Sigmoid colon (tissue), 7 donors: Measurements from ENCODE around the gene RETREG1. TPM values are rescaled to one million over a fixed set of nuclear protein-coding genes. Genes with fewer than 3 reads are reported as not detected.

Source experiments
- DNase-seq: peaks from one replicate; pipeline ENCODE4 v3.0.0-alpha.2; 2019
- H3K27ac ChIP-seq, 4 donors: fragments of 200-600 bp; sonication (generic); one replicate each; pipeline ENCODE4 v1.5.1; 2016 to 2019; ENCODE audit warnings: mild to moderate bottlenecking in 1 of 4
- H3K27me3 ChIP-seq, 3 donors: fragments of 200-600 bp; sonication (generic); one replicate each; pipeline ENCODE4 v1.5.1; 2019; ENCODE audit warnings: mild to moderate bottlenecking in 1 of 3
- H3K36me3 ChIP-seq, 4 donors: fragments of 200-600 bp; sonication (generic); one replicate each; pipeline ENCODE4 v1.5.1; 2016 to 2019
- H3K4me1 ChIP-seq, 4 donors: fragments of 200-600 bp; sonication (generic); one replicate each; pipeline ENCODE4 v1.5.1; 2017 to 2019
- H3K4me3 ChIP-seq, 4 donors: fragments of 200-600 bp; sonication (generic); one replicate each; pipeline ENCODE4 v1.5.1; 2017 to 2019; ENCODE audit warnings: mild to moderate bottlenecking in 2 of 4, moderate library complexity in 1 of 4
- H3K9me3 ChIP-seq, 4 donors: fragments of 200-600 bp in 3 of 4; sonication (generic) in 3 of 4; one replicate each; pipeline versions ENCODE4 v1.5.1 to v1.6.1; 2013 to 2019
- CTCF ChIP-seq, 4 experiments: fragments of 450-650 bp in 3 of 4; fragments of 200-600 bp in 1 of 4; IDR thresholded peaks; one replicate each; pipeline ENCODE4 v1.5.1; 2016 to 2019; ENCODE audit warnings: antibody characterized with exemption in 4 of 4, mild to moderate bottlenecking in 3 of 4, moderate library complexity in 2 of 4
- EP300 ChIP-seq, 4 donors: sonication (generic); formaldehyde crosslinking; IDR thresholded peaks; one replicate each; pipeline ENCODE4 v1.6.1; 2017; ENCODE audit warnings: antibody characterized with exemption in 4 of 4
- POLR2A ChIP-seq, 2 donors: fragments of 450-650 bp; IDR thresholded peaks; one replicate each; pipeline ENCODE4 v1.6.1; 2016; ENCODE audit warnings: antibody characterized with exemption in 2 of 2, mild to moderate bottlenecking in 2 of 2, moderate library complexity in 2 of 2
- POLR2AphosphoS5 ChIP-seq, 4 donors: sonication (generic); formaldehyde crosslinking; IDR thresholded peaks; one replicate each; pipeline ENCODE4 v1.6.1; 2017; ENCODE audit warnings: antibody characterized with exemption in 4 of 4
- WGBS, 2 donors: extraction: QIAGEN DNeasy Blood & Tissue Kit; methylation state at CpG; one replicate each; pipeline ENCODE4 v1.1.7; 2013; 5-methylcytosine and 5-hydroxymethylcytosine counted together
- intact Hi-C: fragments of 100-400 bp; cut with DNase I; formaldehyde crosslinking; loops from one replicate; pipeline ENCODE4 v1.15.1; 2023
- polyA plus RNA-seq, 3 donors: library from polyadenylated mRNA; stranded (reverse); fragments of 200-250 nt; gene quantifications; one replicate each; pipeline ENCODE4 v1.2.3, GENCODE V29; 2013
- total RNA-seq, 4 donors: library from RNA; depleted of rRNA; stranded (reverse); fragments of >200 nt; gene quantifications; one replicate each; pipeline ENCODE4 v1.1.0, GENCODE V29; 2016
- donor health status: healthy with polysubstance abuse.
- donor health status: Bipolar disorder and iron deficiency.
- donor health status: healthy.

Gene RETREG1
- total and polyA plus RNA-seq, 7 donors: 10.8 to 21.2 (median 14.6) TPM

- intact Hi-C loops: no loop called here
- TF ChIP-seq EP300 (IDR thresholded peaks at IDR 0.05) (no peak), POLR2A (IDR thresholded peaks at IDR 0.05) (no peak), CTCF (IDR thresholded peaks at IDR 0.05) (no peak), POLR2AphosphoS5 (IDR thresholded peaks at IDR 0.05) (no peak)
- Histone ChIP-seq H3K4me1 (no peaks in the 10 kb centered on the region), H3K36me3 (no peaks in the 10 kb centered on the region), H3K4me3 (no peak overlapping the region), H3K9me3 (no peaks in the 10 kb centered on the region), H3K27me3 (no peaks in the 10 kb centered on the region), H3K27ac (no peak overlapping the region)
- DNase-seq: no peak
- 91 to 92% methylated on average over 3 of the region's 3 CpGs for WGBS, 2 donors
Observed at GRCh38 chr5:16628376-16628775, 11.6 kb upstream of the RETREG1 start.

- H3K4me3 ChIP-seq: no peak overlapping the region
- H3K9me3 ChIP-seq: no peaks in the 10 kb centered on the region
- no peak for TF ChIP-seq POLR2AphosphoS5 (IDR thresholded peaks at IDR 0.05)
- TF ChIP-seq POLR2A (IDR thresholded peaks at IDR 0.05): no peak
- no peak for TF ChIP-seq CTCF (IDR thresholded peaks at IDR 0.05)
- no peak for TF ChIP-seq EP300 (IDR thresholded peaks at IDR 0.05)
- DNase-seq: no peak
- intact Hi-C loops: no loop called here
- no peak overlapping the region for H3K27ac ChIP-seq
- 67 to 71% methylated on average over 5 of the region's 5 CpGs for WGBS, 2 donors
- no peaks in the 10 kb centered on the region for H3K27me3 ChIP-seq
- H3K36me3 ChIP-seq: no peaks in the 10 kb centered on the region
- H3K4me1 ChIP-seq: no peaks in the 10 kb centered on the region
Observed at GRCh38 chr5:16626696-16627264, 10.0 kb upstream of the RETREG1 start.

GRCh38 chr5:16625096-16625495 is 8.3 kb upstream of the RETREG1 start:
- TF ChIP-seq POLR2A (IDR thresholded peaks at IDR 0.05): no peak
- no peak for TF ChIP-seq EP300 (IDR thresholded peaks at IDR 0.05)
- no peak for TF ChIP-seq POLR2AphosphoS5 (IDR thresholded peaks at IDR 0.05)
- no peak for TF ChIP-seq CTCF (IDR thresholded peaks at IDR 0.05)
- DNase-seq: no peak
- intact Hi-C loops: no loop called here
- no peaks in the 10 kb centered on the region for H3K27me3 ChIP-seq
- H3K4me3 ChIP-seq: no peak overlapping the region
- H3K27ac ChIP-seq: no peak overlapping the region
- H3K36me3 ChIP-seq: no peaks in the 10 kb centered on the region
- no peaks in the 10 kb centered on the region for H3K4me1 ChIP-seq
- no peaks in the 10 kb centered on the region for H3K9me3 ChIP-seq
- 44 to 54% methylated on average over 3 of the region's 3 CpGs for WGBS, 2 donors

- H3K27ac ChIP-seq: no peak overlapping the region
- peaks cover 0 to 15% (median 7%) of the 10 kb centered on the region in 4 donors for H3K4me1 ChIP-seq
- no peaks in the 10 kb centered on the region for H3K36me3 ChIP-seq
- H3K9me3 ChIP-seq: no peaks in the 10 kb centered on the region
- H3K4me3 ChIP-seq: no peak overlapping the region
- no peak for DNase-seq
- WGBS, 2 donors: 82 to 90% methylated on average over 2 of the region's 2 CpGs
- no peak for TF ChIP-seq POLR2A (IDR thresholded peaks at IDR 0.05)
- no peak for TF ChIP-seq POLR2AphosphoS5 (IDR thresholded peaks at IDR 0.05)
- no peak for TF ChIP-seq EP300 (IDR thresholded peaks at IDR 0.05)
- no peak for TF ChIP-seq CTCF (IDR thresholded peaks at IDR 0.05)
- no peaks in the 10 kb centered on the region for H3K27me3 ChIP-seq
- intact Hi-C loops: loop anchor here (5.0 kb wide), 1 partner anchor 42 kb away; no protein-coding TSS in a partner anchor
Observed at GRCh38 chr5:16619136-16619535, 2.3 kb upstream of the RETREG1 start.
